Naive thymus-derived CD4-positive, alpha-beta T cell (primary cell): ENCODE results near the gene C1orf159. TPM values are rescaled to one million over a fixed set of nuclear protein-coding genes. Genes with fewer than 3 reads are reported as not detected.
A peak's percentile ranks its signal among the peaks of the same experiment; 100 is the strongest.
"Not testable (repeated sequence)": the region's sequence is repeated elsewhere in the genome, so short reads cannot be mapped to it uniquely, and the experiment has no call there.

Source experiments
- ATAC-seq: fragments of 150-1000 bp; cut with Tn5 transposase; 2 replicates; pipeline ENCODE4 v1.10.0; 2021; ENCODE audit warnings: mild to moderate bottlenecking, moderate library complexity
- CTCF ChIA-PET: fragments of 350-600 bp; sonication (Branson Sonifier 250); formaldehyde crosslinking; loops from one replicate; lab custom pipeline; 2021; ENCODE audit warnings: antibody characterized with exemption; lab: Charles Lee
- POLR2A ChIA-PET: fragments of 350-600 bp; sonication (Branson Sonifier 250); formaldehyde crosslinking; loops from one replicate; lab custom pipeline; 2021; ENCODE audit warnings: antibody characterized with exemption, inconsistent platforms; lab: Charles Lee
- DNase-seq, 9 donors: peaks; one replicate each; pipeline versions ENCODE4 v3.0.0 to v3.0.0-alpha.2; 2020 to 2022; ENCODE audit warnings: mixed read lengths in 1 of 9
- H3K27ac ChIP-seq: one replicate; pipeline ENCODE4 v1.7.0; 2013; ENCODE audit warnings: mild to moderate bottlenecking, low read depth, low read length, moderate library complexity
- H3K27me3 ChIP-seq, 2 donors: one replicate each; pipeline ENCODE4 v1.7.0; 2013; ENCODE audit warnings: low read length in 2 of 2, mild to moderate bottlenecking in 2 of 2, moderate library complexity in 2 of 2; ENCODE audit not compliant: control insufficient read depth in 2 of 2, insufficient read depth in 2 of 2
- H3K36me3 ChIP-seq, 3 experiments: 1 replicate in 2 of 3; 2 replicates in 1 of 3; pipeline ENCODE4 v1.7.0; 2013; ENCODE audit warnings: low read length in 3 of 3, mild to moderate bottlenecking in 3 of 3, moderate library complexity in 1 of 3; ENCODE audit not compliant: insufficient read depth in 3 of 3, control insufficient read depth in 2 of 3
- H3K4me1 ChIP-seq, 2 donors: one replicate each; pipeline ENCODE4 v1.7.0; 2013; ENCODE audit warnings: low read length in 2 of 2, mild to moderate bottlenecking in 2 of 2, moderate library complexity in 1 of 2; ENCODE audit not compliant: control insufficient read depth in 2 of 2, insufficient read depth in 2 of 2
- H3K4me3 ChIP-seq: 2 replicates; pipeline ENCODE4 v1.7.0; 2013; ENCODE audit warnings: mild to moderate bottlenecking, low read length
- H3K9me3 ChIP-seq, 3 experiments: 1 replicate in 2 of 3; 2 replicates in 1 of 3; pipeline ENCODE4 v1.7.0; 2013; ENCODE audit warnings: low read length in 3 of 3; ENCODE audit not compliant: control insufficient read depth in 2 of 3
- H3K27ac Mint-ChIP-seq, 9 donors: one replicate each; pipeline ENCODE4 v1.8.0; 2020 to 2022; ENCODE audit warnings: mixed read lengths in 9 of 9, mild to moderate bottlenecking in 8 of 9, moderate library complexity in 5 of 9, inconsistent platforms in 2 of 9
- H3K27me3 Mint-ChIP-seq, 5 donors: one replicate each; pipeline ENCODE4 v1.8.0; 2021 to 2022; ENCODE audit warnings: mixed read lengths in 5 of 5, mild to moderate bottlenecking in 1 of 5
- H3K36me3 Mint-ChIP-seq, 5 donors: one replicate each; pipeline ENCODE4 v1.8.0; 2020 to 2022; ENCODE audit warnings: mixed read lengths in 5 of 5, mild to moderate bottlenecking in 3 of 5, inconsistent platforms in 1 of 5
- H3K4me1 Mint-ChIP-seq, 7 donors: one replicate each; pipeline ENCODE4 v1.8.0; 2020 to 2022; ENCODE audit warnings: mixed read lengths in 7 of 7, mild to moderate bottlenecking in 3 of 7, inconsistent platforms in 1 of 7
- H3K4me3 Mint-ChIP-seq, 10 donors: one replicate each; pipeline ENCODE4 v1.8.0; 2020 to 2022; ENCODE audit warnings: mild to moderate bottlenecking in 10 of 10, mixed read lengths in 10 of 10, moderate library complexity in 6 of 10, inconsistent platforms in 2 of 10
- H3K9me3 Mint-ChIP-seq, 11 donors: one replicate each; pipeline ENCODE4 v1.8.0; 2020 to 2022; ENCODE audit warnings: mixed read lengths in 11 of 11, mild to moderate bottlenecking in 4 of 11, inconsistent platforms in 1 of 11, moderate library complexity in 1 of 11
- intact Hi-C, 2 donors: fragments of 100-400 bp; cut with micrococcal nuclease; formaldehyde crosslinking; loops; one replicate each; pipeline ENCODE4 v1.15.1; 2023
- polyA plus RNA-seq, 2 donors: library from polyadenylated mRNA; unstranded; fragments of 300-500 nt; fragmentation: Illumina TruSeq; gene quantifications; one replicate each; pipeline ENCODE4 v1.2.3, GENCODE V29; 2021
- total RNA-seq, 6 experiments: library from RNA in 5 of 6; stranded (reverse) in 5 of 6; gene quantifications; 1 replicate in 5 of 6; 2 replicates in 1 of 6; pipeline ENCODE4 v1.2.3 and lab custom pipeline; 2021 to 2026

The C1orf159 gene
- total and polyA plus RNA-seq, 7 experiments from 2014 or later = 6.4 to 21.9 (median 19.2) TPM

- ATAC-seq = no peak
- Histone ChIP-seq H3K4me1 (peaks cover 0 to 19% of the 10 kb centered on the region in 2 donors), H3K9me3 (no peaks in the 10 kb centered on the region), H3K27ac (no peak overlapping the region), H3K36me3 (no peaks in the 10 kb centered on the region), H3K4me3 (no peak overlapping the region), H3K27me3 (no peaks in the 10 kb centered on the region)
- Mint-ChIP-seq H3K9me3 (peaks cover 0 to 7% (median 0%) of the 10 kb centered on the region in 11 donors), H3K27me3 (no peaks in the 10 kb centered on the region), H3K27ac (no peak overlapping the region), H3K4me1 (peaks cover 12 to 48% (median 27%) of the 10 kb centered on the region in 7 donors), H3K36me3 (peaks cover 0 to 30% (median 6%) of the 10 kb centered on the region in 5 donors), H3K4me3 (no peak overlapping the region)
- ChIA-PET POLR2A (no interaction called here), CTCF (interaction anchor here (0.8 kb wide), 1 partner anchor 18 kb away, joined by 3 read pairs; no protein-coding TSS in a partner anchor)
- intact Hi-C loops = no loop called here
- no peak for DNase-seq
Measured at GRCh38 chr1:1106510-1107221, 9.2 kb downstream of the C1orf159 start.

- intact Hi-C loops, H3K9me3 ChIP-seq, H3K27ac ChIP-seq, H3K27me3 ChIP-seq, H3K27me3 Mint-ChIP-seq, H3K4me3 ChIP-seq, H3K36me3 ChIP-seq, DNase-seq: not testable (repeated sequence)
- peak; percentile 40 for ATAC-seq
- H3K9me3 Mint-ChIP-seq = peaks cover 0 to 19% (median 8%) of the 10 kb centered on the region in 11 donors
- CTCF ChIA-PET = interaction anchor here (1.0 to 1.3 kb wide), 2 partner anchors 16 to 18 kb away, joined by 4 to 5 read pairs; no protein-coding TSS in a partner anchor
- peaks cover 0 to 19% of the 10 kb centered on the region in 2 donors for H3K4me1 ChIP-seq
- peaks cover 4 to 36% (median 10%) of the 10 kb centered on the region in 5 donors for H3K36me3 Mint-ChIP-seq
- peak overlapping the region in 8 of 10 donors; percentile 21 to 67 (median 48) for H3K4me3 Mint-ChIP-seq
- POLR2A ChIA-PET = interaction anchor here (0.6 kb wide), 1 partner anchor 181 kb away, joined by 3 read pairs; no protein-coding TSS in a partner anchor
- H3K4me1 Mint-ChIP-seq = peaks cover 24 to 68% (median 39%) of the 10 kb centered on the region in 7 donors
- peak overlapping the region in 7 of 9 donors; percentile 28 to 94 (median 60) for H3K27ac Mint-ChIP-seq
Measured at GRCh38 chr1:1104152-1104551, 11.7 kb downstream of the C1orf159 start.

GRCh38 chr1:1101503-1101902 lies 14.4 kb downstream of the C1orf159 start:
- peaks cover 29 to 71% (median 41%) of the 10 kb centered on the region in 7 donors for H3K4me1 Mint-ChIP-seq
- peaks cover 4 to 40% (median 6%) of the 10 kb centered on the region in 5 donors for H3K36me3 Mint-ChIP-seq
- Histone ChIP-seq H3K27me3 (no peaks in the 10 kb centered on the region), H3K27ac (no peak overlapping the region), H3K4me1 (peaks cover 0 to 30% of the 10 kb centered on the region in 2 donors), H3K4me3 (no peak overlapping the region), H3K36me3 (no peaks in the 10 kb centered on the region), H3K9me3 (no peaks in the 10 kb centered on the region)
- intact Hi-C loops = no loop called here
- peaks cover 0 to 20% (median 8%) of the 10 kb centered on the region in 11 donors for H3K9me3 Mint-ChIP-seq
- DNase-seq (no peak), ATAC-seq (no peak)
- peak overlapping the region in 1 of 10 donors; percentile 18 for H3K4me3 Mint-ChIP-seq
- H3K27me3 Mint-ChIP-seq = peaks cover 0 to 12% (median 0%) of the 10 kb centered on the region in 5 donors
- CTCF ChIA-PET = interaction anchor here (1.5 kb wide), 1 partner anchor 21 kb away, joined by 4 read pairs; no protein-coding TSS in a partner anchor
- POLR2A ChIA-PET = interaction anchor here (0.9 to 1.2 kb wide), 3 partner anchors 9 to 252 kb away, joined by 3 read pairs; no protein-coding TSS in a partner anchor
- no peak overlapping the region for H3K27ac Mint-ChIP-seq

GRCh38 chr1:1100296-1100695 lies 15.6 kb downstream of the C1orf159 start:
- Mint-ChIP-seq H3K36me3 (peaks cover 4 to 41% (median 6%) of the 10 kb centered on the region in 5 donors), H3K4me1 (peaks cover 29 to 63% (median 37%) of the 10 kb centered on the region in 7 donors), H3K27ac (peak overlapping the region in 2 of 9 donors; percentile 13 to 33), H3K4me3 (peak overlapping the region in 3 of 10 donors; percentile 6 to 44 (median 38)), H3K27me3 (peaks cover 0 to 12% (median 0%) of the 10 kb centered on the region in 5 donors), H3K9me3 (peaks cover 0 to 21% (median 8%) of the 10 kb centered on the region in 11 donors)
- intact Hi-C loops = no loop called here
- H3K36me3 ChIP-seq = no peaks in the 10 kb centered on the region
- H3K27ac ChIP-seq = no peak overlapping the region
- ATAC-seq = no peak
- CTCF ChIA-PET = interaction anchor here (1.5 kb wide), 1 partner anchor 22 kb away, joined by 4 read pairs; no protein-coding TSS in a partner anchor
- H3K4me3 ChIP-seq = no peak overlapping the region
- H3K9me3 ChIP-seq = no peaks in the 10 kb centered on the region
- POLR2A ChIA-PET = no interaction called here
- no peaks in the 10 kb centered on the region for H3K27me3 ChIP-seq
- H3K4me1 ChIP-seq = peaks cover 0 to 30% of the 10 kb centered on the region in 2 donors
- DNase-seq = no peak

GRCh38 chr1:1099506-1100183 lies 16.2 kb downstream of the C1orf159 start:
- Histone ChIP-seq H3K36me3 (no peaks in the 10 kb centered on the region), H3K27ac (peak overlapping the region; percentile 47), H3K27me3 (no peaks in the 10 kb centered on the region), H3K9me3 (no peaks in the 10 kb centered on the region), H3K4me1 (peaks cover 0 to 28% of the 10 kb centered on the region in 2 donors), H3K4me3 (no peak overlapping the region)
- ChIA-PET POLR2A (no interaction called here), CTCF (no interaction called here)
- H3K4me3 Mint-ChIP-seq = peak overlapping the region; percentile 1 to 51 (median 30)
- peak in 2 of 9 donors; percentile 52 to 56 for DNase-seq
- no peak for ATAC-seq
- peak overlapping the region; percentile 13 to 87 (median 69) for H3K27ac Mint-ChIP-seq
- H3K4me1 Mint-ChIP-seq = peaks cover 29 to 59% (median 34%) of the 10 kb centered on the region in 7 donors
- H3K36me3 Mint-ChIP-seq = peaks cover 4 to 38% (median 6%) of the 10 kb centered on the region in 5 donors
- H3K9me3 Mint-ChIP-seq = peaks cover 0 to 21% (median 8%) of the 10 kb centered on the region in 11 donors
- intact Hi-C loops = no loop called here
- peaks cover 0 to 12% (median 0%) of the 10 kb centered on the region in 5 donors for H3K27me3 Mint-ChIP-seq

GRCh38 chr1:1098681-1099421 lies 17.0 kb downstream of the C1orf159 start:
- ATAC-seq (no peak), DNase-seq (peak in 6 of 9 donors; percentile 46 to 76 (median 52))
- Mint-ChIP-seq H3K4me1 (peaks cover 24 to 51% (median 26%) of the 10 kb centered on the region in 7 donors), H3K27ac (peak overlapping the region; percentile 41 to 87 (median 69)), H3K4me3 (peak overlapping the region in 9 of 10 donors; percentile 1 to 51 (median 34)), H3K27me3 (peaks cover 0 to 12% (median 0%) of the 10 kb centered on the region in 5 donors), H3K36me3 (peaks cover 4 to 38% (median 6%) of the 10 kb centered on the region in 5 donors), H3K9me3 (peaks cover 0 to 21% (median 8%) of the 10 kb centered on the region in 11 donors)
- ChIA-PET POLR2A (no interaction called here), CTCF (no interaction called here)
- intact Hi-C loops = no loop called here
- H3K36me3 ChIP-seq = no peaks in the 10 kb centered on the region
- H3K4me3 ChIP-seq = no peak overlapping the region
- no peaks in the 10 kb centered on the region for H3K27me3 ChIP-seq
- peak overlapping the region; percentile 35 for H3K27ac ChIP-seq
- no peaks in the 10 kb centered on the region for H3K9me3 ChIP-seq
- peaks cover 0 to 21% of the 10 kb centered on the region in 2 donors for H3K4me1 ChIP-seq
